Measurements from ENCODE around the gene FADS2.

Gene FADS2

DNA sequence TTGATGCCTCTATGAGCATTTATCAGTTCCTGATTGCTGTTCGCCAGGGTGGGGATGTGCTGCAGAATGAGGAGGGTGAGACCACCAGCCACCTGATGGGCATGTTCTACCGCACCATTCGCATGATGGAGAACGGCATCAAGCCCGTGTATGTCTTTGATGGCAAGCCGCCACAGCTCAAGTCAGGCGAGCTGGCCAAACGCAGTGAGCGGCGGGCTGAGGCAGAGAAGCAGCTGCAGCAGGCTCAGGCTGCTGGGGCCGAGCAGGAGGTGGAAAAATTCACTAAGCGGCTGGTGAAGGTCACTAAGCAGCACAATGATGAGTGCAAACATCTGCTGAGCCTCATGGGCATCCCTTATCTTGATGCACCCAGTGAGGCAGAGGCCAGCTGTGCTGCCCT, 32.6 kb upstream of the FADS2 start:
- in situ Hi-C loops (cut with MboI; ENCODE audit: low sequenced_read_pairs), result no loop called here

GRCh38 chr11:61795876-61796526, 32.1 kb upstream of the FADS2 start:
- in situ Hi-C loops (cut with MboI; ENCODE audit: low sequenced_read_pairs), result no loop called here

GRCh38 chr11:61797263-61797944, 30.7 kb upstream of the FADS2 start:
- in situ Hi-C loops (cut with MboI; ENCODE audit: low sequenced_read_pairs), result no loop called here

DNA sequence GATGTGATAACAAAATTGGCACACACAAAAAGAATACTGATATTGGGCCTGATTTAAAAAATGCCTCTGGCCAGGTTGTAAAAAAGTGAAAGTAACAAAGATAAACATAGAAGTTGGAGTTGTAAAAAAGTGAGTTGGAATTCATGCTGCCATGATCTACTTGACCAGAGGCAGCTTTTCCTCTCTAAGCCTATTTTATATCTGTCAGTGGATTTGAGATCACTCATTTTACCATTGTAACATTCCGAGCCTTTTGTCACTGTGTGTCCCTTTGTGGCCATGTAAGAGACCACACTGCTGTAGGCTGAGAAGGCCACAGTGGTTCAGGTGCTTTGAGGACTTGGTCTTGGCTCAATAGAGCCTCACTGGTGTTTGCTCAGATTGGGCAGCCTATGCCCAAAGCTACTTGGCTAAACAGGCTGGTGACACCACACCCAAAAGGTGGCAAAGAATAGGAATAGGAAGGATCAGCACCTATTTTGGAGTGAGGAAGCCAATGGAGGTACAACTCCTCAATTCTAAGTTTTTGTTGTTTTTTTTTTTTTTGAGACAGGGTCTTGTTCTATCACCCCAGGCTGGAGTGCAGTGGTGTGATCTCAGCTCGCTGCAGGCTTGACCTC, 28.3 kb upstream of the FADS2 start:
- in situ Hi-C loops (cut with MboI; ENCODE audit: low sequenced_read_pairs), result no loop called here

DNA sequence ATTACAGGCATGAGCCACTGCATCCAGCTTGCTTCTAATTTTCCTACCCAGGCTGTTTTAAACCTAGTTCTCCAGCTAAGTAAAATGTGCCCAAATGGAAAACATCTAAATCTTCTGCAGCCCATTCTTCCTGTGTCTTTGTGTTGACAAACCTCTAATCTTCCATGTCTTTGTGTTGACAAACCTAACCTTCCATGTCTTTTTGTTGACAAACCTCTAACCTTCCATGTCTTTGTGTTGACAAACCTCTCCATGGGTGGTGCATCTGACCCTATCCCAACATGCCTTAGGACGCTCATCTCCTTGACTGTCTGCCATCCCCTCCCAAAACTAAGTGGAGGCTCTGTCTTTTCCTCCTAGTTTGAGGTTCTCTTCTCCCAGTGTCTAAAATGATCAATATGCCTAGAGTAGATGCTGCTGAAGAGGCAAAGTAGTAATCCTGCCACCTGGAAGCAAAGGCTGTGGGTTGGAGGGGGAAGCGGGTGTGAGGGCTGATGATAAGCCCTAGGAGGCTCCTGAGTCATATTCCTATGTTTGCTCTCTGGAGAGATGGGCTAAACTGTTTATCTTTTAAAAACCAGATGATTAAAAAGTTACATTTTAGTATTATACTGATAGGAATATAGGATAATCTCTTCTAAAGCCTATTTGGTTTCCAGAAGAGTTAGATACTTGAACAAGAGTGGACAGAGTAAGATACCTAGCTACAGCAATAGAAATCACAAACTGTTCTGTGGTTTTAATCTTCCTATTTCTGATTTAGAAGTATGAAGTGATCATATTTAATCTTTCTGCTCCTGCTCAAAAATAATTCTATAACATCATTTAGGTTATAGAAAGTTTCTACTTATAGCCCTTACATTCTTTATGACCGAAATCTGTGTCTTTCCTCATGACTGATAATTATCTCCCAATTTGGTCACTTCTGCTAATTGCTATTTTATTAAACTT, 27.5 kb upstream of the FADS2 start:
- in situ Hi-C loops (cut with MboI; ENCODE audit: low sequenced_read_pairs), result no loop called here

GRCh38 chr11:61802605-61803004, 25.5 kb upstream of the FADS2 start:
- in situ Hi-C loops (cut with MboI; ENCODE audit: low sequenced_read_pairs), result no loop called here

DNA sequence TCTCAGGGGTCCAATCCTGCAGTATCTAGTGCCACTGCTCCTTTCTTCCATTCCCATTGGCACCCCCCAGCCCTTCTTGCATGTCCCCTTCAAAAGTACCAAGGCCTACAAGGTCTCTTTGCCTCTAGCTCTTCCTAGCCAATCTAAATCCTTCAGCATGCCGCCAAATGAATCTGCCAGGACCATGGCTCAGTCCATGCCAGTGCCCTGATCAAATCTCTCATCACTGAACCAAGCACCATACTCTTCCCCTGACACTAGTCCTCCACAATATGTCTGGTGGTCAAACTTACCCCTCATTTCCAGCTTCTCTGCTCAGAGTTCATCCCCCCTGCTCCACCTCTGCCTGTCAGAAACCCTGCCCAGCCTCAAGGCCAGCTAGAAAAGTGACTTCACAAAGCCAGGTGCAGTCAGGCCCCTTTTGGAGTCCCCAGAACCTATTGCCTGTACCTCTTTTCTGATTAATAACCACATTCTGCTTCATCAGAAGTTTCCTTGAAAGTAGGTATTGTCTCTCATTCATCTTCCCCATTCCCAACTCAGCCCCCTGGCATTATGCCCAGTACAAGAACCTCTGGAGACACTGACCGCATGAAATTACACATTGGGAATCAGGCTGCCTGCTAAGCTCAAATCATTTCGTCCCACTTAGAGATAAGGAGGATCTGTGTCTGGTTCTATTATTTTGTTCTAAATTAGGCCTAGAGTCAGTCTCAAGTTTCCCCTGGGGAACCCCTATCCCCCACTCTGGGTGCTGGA, 24.0 kb upstream of the FADS2 start:
- in situ Hi-C loops (cut with MboI; ENCODE audit: low sequenced_read_pairs), result no loop called here

- in situ Hi-C loops (cut with MboI; ENCODE audit: low sequenced_read_pairs), result no loop called here
Observed at GRCh38 chr11:61805146-61805545, 23.0 kb upstream of the FADS2 start.

- in situ Hi-C loops (cut with MboI; ENCODE audit: low sequenced_read_pairs), result no loop called here
Observed at GRCh38 chr11:61806785-61807184, 21.3 kb upstream of the FADS2 start.

GRCh38 chr11:61810671-61811175, 17.4 kb upstream of the FADS2 start:
- in situ Hi-C loops (cut with MboI; ENCODE audit: low sequenced_read_pairs), result no loop called here

- in situ Hi-C loops (cut with MboI; ENCODE audit: low sequenced_read_pairs), result no loop called here
Observed at GRCh38 chr11:61811831-61812230, 16.3 kb upstream of the FADS2 start.

DNA sequence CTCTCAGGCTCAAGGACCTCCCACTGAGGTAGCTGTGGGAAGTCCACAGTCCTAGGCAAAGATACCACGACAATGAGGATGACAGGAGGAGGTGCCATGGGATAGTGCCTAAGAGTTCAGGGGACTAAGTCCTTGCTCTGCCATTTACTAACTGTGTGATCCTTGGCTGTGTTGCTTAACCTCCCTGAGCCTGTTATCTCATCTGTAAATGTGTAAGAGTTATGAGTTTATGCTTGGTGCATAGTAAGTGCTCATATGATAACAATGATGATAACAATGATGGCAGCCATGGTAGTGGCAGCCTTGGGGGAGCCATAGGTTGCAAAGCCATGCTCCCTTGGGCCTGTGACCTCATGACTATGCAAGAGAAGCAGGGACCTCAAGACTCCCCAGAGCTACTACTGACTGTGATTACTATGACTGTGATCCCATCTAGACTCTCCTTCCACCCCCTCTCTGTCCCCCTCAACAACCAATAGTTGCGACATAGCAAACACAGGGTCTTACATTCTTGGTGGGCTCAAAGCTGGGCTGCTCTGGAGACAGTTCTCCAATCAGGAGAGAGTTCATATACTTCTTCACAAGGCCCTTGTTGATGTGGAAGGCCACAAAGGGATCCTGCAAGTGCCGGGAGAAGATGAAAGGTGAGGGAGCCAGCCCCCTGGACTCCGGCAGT, 15.2 kb upstream of the FADS2 start:
- in situ Hi-C loops (cut with MboI; ENCODE audit: low sequenced_read_pairs), result no loop called here

DNA sequence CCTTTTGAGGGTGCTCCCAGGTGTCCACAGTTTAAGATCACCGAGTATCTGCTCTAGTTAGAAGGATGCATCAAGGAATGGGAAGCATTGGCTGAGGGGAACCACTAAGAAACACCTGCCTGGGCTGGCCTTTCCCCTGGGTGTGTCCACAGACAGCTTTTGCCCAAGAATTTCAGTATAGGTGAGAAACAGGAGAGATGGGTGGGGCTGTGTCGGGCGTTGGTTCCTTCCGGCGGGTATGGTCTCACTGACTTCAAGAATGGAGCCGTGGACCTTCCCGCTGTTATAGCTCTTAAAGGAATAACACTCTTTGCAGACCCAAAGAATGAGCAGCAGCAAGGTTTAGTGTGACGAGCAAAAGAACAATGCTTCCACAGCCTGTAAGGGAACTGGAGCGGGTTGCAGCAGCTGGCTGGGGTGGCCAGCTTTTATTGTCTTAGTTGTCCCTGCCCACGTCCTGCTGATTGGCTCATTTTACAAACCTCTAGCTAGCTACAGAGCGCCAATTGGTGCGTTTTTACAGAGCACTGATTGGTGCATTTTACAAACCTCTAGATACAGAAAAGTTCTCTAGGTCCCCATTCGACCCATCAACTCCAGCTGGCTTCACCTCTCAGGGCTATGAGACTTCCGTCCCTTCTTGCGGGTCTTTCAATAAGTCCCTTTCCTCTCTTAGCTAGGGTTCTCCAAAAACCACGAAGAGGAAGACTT, 13.7 kb upstream of the FADS2 start:
- in situ Hi-C loops (cut with MboI; ENCODE audit: low sequenced_read_pairs), result no loop called here

DNA sequence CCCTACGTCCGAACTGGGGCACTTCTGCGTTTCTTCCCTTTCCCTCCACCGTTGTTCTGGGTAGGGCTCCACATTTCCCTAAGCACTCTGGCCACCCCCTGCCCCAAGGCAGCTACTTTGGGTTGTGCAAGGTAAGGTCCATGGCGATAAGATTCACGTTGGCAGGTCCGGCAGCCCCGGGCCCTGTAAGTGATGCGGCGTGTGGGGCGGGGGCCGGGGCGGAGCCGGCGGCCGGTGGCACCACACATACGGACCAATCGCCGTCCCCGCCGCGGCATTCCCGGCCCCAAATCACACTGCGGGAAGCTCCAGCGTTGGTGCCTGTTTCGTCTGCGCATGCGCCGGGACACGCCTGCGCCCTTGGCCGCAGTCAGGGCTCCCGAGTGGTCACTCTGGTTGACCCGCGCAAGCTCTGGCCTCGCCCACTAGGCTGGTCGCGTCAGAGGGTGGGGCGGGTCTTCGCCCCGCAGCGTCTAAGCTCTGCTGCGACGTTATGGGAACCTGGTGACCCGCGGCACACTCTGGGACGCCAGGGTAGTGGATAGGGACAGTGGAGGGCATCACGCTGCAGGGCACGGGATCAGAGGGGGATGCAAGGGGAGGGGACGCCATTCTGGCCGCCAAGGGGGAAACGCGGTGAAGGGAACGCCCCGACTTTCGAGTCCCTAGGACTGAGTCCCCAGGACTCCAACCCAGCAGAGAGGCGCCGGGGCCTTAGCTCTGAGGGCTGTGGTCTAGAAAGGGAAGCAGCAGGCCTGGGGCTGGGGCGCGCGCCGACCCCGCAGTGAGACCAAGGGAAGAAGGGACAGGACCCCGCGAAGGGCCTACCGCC, 12.9 kb upstream of the FADS2 start:
- in situ Hi-C loops (cut with MboI; ENCODE audit: low sequenced_read_pairs), result no loop called here

DNA sequence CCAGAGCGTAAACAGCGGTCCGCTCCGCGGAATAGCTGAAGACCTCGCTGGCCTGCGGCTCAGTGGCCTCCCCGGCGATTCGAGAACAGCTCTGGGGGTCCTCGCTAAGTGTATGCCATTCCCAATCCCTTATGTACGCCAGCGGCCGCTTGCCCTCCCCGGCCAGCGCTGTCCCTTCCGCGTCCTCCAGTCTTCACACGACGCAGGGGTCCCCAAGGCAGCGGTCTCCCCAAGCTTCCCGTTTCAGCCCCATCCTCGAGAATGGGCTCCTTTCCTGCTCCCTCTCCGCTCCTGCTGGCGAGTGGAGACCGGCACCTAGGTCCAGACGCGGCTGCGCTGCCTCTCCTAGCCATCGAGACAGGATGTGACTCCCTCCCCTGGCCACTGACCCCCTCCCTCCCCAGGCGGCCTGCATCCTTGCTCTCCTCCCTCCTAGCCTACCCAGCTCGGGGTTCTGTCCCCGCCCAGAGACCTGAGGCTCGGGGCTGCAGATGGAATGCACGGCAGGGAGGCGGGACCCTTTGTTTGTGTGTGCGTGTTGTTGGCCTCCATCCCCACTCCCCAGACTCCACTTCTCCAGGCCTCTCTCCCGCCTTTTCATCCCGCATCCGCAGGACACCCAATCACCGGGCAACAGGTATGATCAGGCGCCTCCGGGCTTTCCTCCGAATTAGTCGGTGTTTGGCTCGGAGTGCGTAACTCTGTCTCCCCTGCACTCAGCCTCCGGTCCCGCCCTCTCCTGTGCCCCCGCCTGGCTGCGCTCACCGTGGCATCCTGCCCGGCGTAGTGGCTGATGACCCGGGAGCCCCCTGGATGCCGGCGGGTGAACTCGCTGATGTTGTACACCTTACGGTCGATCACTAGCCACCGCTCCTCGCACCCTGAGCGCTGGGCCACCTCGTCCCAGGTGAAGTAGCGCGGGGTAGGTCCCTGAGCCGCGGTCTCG, 12.0 kb upstream of the FADS2 start:
- in situ Hi-C loops (cut with MboI; ENCODE audit: low sequenced_read_pairs), result no loop called here

GRCh38 chr11:61816736-61817455, 11.2 kb upstream of the FADS2 start, which contains the start of gene FADS1:
Gene FADS1, minus strand, starts transcription at chr11:61817003. Its CDS starts 74 bp downstream, at chr11:61816929.
- in situ Hi-C loops (cut with MboI; ENCODE audit: low sequenced_read_pairs), result no loop called here
